ENCODE measurements around the gene CASP12. TPM values are rescaled to one million over a fixed set of nuclear protein-coding genes. Genes with fewer than 3 reads are reported as not detected.

CASP12 gene
- total RNA-seq, 4 donors from 2014 or later: 0.64 to 1.1 (median 0.84) TPM; not detected in 1

GRCh38 chr11:104852811-104853210 lies 45.4 kb downstream of the CASP12 start:
- 43% methylated on average over 1 of the region's 1 CpG for WGBS, 2 donors
- DNase-seq (ENCODE audit: low spot score in 2 of 2): no peak
- intact Hi-C loops (cut with DNase I; ENCODE audit: low total_unique reads): no loop called here
- TF ChIP-seq POLR2A (IDR thresholded peaks at IDR 0.05): no peak
- no peak for TF ChIP-seq CTCF (IDR thresholded peaks at IDR 0.05)
- no peak overlapping the region for H3K4me3 ChIP-seq (ENCODE audit: low read depth, poor library complexity, severe bottlenecking)

GRCh38 chr11:104846216-104846615 lies 52.0 kb downstream of the CASP12 start:
- H3K4me3 ChIP-seq (ENCODE audit: low read depth, poor library complexity, severe bottlenecking): no peak overlapping the region
- no peak for TF ChIP-seq POLR2A (IDR thresholded peaks at IDR 0.05)
- TF ChIP-seq CTCF (IDR thresholded peaks at IDR 0.05): no peak
- DNase-seq (ENCODE audit: low spot score in 2 of 2): no peak
- 89 to 93% methylated on average over 3 of the region's 3 CpGs for WGBS, 2 donors
- intact Hi-C loops (cut with DNase I; ENCODE audit: low total_unique reads): no loop called here

GRCh38 chr11:104844451-104844850 lies 53.8 kb downstream of the CASP12 start:
- intact Hi-C loops (cut with DNase I; ENCODE audit: low total_unique reads): no loop called here
- H3K4me3 ChIP-seq (ENCODE audit: low read depth, poor library complexity, severe bottlenecking): no peak overlapping the region
- 81 to 83% methylated on average over 1 of the region's 1 CpG for WGBS, 2 donors
- no peak for TF ChIP-seq POLR2A (IDR thresholded peaks at IDR 0.05)
- TF ChIP-seq CTCF (IDR thresholded peaks at IDR 0.05): no peak
- DNase-seq (ENCODE audit: low spot score in 2 of 2): no peak

DNA sequence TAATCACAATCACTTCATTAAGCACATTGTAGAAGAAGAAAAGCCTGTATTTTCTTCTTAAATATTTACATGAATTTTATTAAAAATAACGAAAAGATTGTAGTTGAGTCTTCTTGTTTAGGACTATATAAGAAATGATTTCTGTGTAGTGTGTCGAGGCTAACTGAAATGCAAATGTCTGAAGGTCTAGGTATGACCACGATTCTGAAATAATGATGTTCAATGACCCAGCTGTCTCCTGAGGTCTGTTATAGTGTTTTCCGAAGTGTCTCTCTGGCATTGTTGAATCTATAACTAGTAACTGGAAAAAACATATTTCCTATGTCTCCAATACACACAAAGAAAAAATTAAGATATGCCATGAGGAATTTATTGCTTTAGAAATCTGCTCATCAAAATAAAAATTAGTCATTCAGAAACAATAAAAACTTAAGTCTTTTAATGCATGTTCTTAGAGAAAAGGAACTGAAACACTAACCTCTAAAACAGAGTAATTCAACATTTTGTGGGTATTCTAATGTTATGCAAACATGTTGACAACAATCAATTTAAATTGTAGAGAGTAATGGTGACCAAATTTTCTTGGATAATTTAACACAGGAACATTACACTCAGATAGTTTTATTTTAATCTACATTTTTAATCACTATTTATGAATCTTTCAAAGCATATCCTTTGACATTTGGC lies 55.0 kb downstream of the CASP12 start:
- 87 to 90% methylated on average over 4 of the region's 4 CpGs for WGBS, 2 donors
- no peak for TF ChIP-seq POLR2A (IDR thresholded peaks at IDR 0.05)
- TF ChIP-seq CTCF (IDR thresholded peaks at IDR 0.05): no peak
- no peak for DNase-seq (ENCODE audit: low spot score in 2 of 2)
- H3K4me3 ChIP-seq (ENCODE audit: low read depth, poor library complexity, severe bottlenecking): no peak overlapping the region
- intact Hi-C loops (cut with DNase I; ENCODE audit: low total_unique reads): no loop called here

GRCh38 chr11:104841973-104842525 lies 56.2 kb downstream of the CASP12 start:
- no peak for TF ChIP-seq POLR2A (IDR thresholded peaks at IDR 0.05)
- no peak for TF ChIP-seq CTCF (IDR thresholded peaks at IDR 0.05)
- no peak overlapping the region for H3K4me3 ChIP-seq (ENCODE audit: low read depth, poor library complexity, severe bottlenecking)
- intact Hi-C loops (cut with DNase I; ENCODE audit: low total_unique reads): no loop called here
- no peak for DNase-seq (ENCODE audit: low spot score in 2 of 2)
- WGBS, 2 donors: 63 to 66% methylated on average over 2 of the region's 2 CpGs

DNA sequence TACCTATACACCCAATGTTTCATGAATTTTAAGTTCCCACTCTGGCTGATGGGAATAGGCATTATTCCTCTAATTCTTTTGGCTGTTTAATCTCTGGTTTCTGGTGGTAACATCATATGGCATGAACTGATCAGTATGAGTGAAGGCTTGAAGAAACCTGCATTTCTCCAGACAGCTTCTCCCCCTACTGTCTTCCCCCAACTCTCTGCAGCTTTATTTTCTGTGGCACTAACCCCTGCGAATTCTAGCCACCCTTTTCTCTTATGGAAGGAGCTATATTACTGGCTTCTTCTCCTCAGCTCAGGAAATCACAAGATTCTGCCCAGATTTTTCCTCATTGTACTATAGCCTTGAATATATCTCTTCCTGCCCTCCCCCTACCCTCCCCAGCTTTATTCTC lies 57.1 kb downstream of the CASP12 start:
- 64 to 86% methylated on average over 1 of the region's 1 CpG for WGBS, 2 donors
- no peak for DNase-seq (ENCODE audit: low spot score in 2 of 2)
- intact Hi-C loops (cut with DNase I; ENCODE audit: low total_unique reads): no loop called here
- TF ChIP-seq CTCF (IDR thresholded peaks at IDR 0.05) (no peak), POLR2A (IDR thresholded peaks at IDR 0.05) (no peak)
- no peak overlapping the region for H3K4me3 ChIP-seq (ENCODE audit: low read depth, poor library complexity, severe bottlenecking)
